Neural progenitor cell (in vitro differentiated cells): ENCODE data around the gene RAB6A.

ENCODE experiments used
- EZH2 ChIP-seq: fragments of 200-600 bp; sonication (generic); IDR thresholded peaks from 2 replicates; pipeline ENCODE4 v1.6.1; 2017; ENCODE audit warnings: antibody characterized with exemption, mild to moderate bottlenecking, moderate library complexity
- EZH2phosphoT487 ChIP-seq: fragments of 200-600 bp; sonication (generic); IDR thresholded peaks from 2 replicates; pipeline ENCODE4 v1.6.1; 2017; ENCODE audit warnings: antibody characterized with exemption
- TF ChIP-seq, protein P1 (sequence below): fragments of 200-600 bp; sonication (generic); IDR thresholded peaks from 2 replicates; pipeline ENCODE4 v1.5.1; 2017; ENCODE audit warnings: antibody characterized with exemption, mild to moderate bottlenecking

DNA sequence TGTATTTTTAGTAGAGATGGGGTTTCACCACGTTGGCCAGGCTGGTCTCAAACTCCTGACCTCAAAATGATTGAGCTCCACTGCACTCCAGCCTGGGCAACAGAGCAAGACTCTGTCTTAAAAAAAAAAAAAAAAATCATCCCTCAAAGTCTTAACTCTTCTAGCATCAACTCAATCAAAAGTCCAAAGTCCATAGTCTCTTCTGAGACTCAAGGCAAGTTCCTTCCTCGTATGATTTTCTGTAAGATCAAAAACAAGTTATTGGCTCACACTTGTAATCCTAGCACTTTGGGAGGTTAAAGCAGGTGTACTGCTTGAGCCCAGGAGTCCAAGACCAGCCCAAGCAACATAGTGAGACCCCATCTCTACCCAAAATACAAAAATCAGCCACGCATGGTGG, 90.1 kb downstream of the RAB6A start:
- TF ChIP-seq, protein P1, sequence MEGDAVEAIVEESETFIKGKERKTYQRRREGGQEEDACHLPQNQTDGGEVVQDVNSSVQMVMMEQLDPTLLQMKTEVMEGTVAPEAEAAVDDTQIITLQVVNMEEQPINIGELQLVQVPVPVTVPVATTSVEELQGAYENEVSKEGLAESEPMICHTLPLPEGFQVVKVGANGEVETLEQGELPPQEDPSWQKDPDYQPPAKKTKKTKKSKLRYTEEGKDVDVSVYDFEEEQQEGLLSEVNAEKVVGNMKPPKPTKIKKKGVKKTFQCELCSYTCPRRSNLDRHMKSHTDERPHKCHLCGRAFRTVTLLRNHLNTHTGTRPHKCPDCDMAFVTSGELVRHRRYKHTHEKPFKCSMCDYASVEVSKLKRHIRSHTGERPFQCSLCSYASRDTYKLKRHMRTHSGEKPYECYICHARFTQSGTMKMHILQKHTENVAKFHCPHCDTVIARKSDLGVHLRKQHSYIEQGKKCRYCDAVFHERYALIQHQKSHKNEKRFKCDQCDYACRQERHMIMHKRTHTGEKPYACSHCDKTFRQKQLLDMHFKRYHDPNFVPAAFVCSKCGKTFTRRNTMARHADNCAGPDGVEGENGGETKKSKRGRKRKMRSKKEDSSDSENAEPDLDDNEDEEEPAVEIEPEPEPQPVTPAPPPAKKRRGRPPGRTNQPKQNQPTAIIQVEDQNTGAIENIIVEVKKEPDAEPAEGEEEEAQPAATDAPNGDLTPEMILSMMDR, result no peak
- no peak for TF ChIP-seq EZH2phosphoT487
- no peak for TF ChIP-seq EZH2
